Small intestine (tissue), 16 donors: Measurements from ENCODE around the gene NCOR2. TPM values are rescaled to one million over a fixed set of nuclear protein-coding genes. Genes with fewer than 3 reads are reported as not detected.

Experiments used
- DNase-seq, 2 donors: peaks; one replicate each; pipeline versions ENCODE4 v3.0.0 to v3.0.0-alpha.2; 2013
- FAIRE-seq: peaks from 2 replicates; lab custom pipeline; 2012; peaks lifted over from hg19 to GRCh38; lab: Jason Lieb, UNC
- H3K27ac ChIP-seq, 3 donors: one replicate each; pipeline ENCODE4 v1.5.1; 2013; ENCODE audit warnings: low read length in 2 of 3, mild to moderate bottlenecking in 2 of 3, control low read depth in 1 of 3, inconsistent platforms in 1 of 3, low read depth in 1 of 3, moderate library complexity in 1 of 3
- H3K27me3 ChIP-seq, 3 donors: one replicate each; pipeline ENCODE4 v1.6.1; 2013; ENCODE audit warnings: low read length in 3 of 3, inconsistent platforms in 1 of 3; ENCODE audit not compliant: control insufficient read depth in 3 of 3, insufficient read depth in 3 of 3
- H3K36me3 ChIP-seq, 3 donors: one replicate each; pipeline ENCODE4 v1.6.1; 2013; ENCODE audit warnings: low read length in 3 of 3, inconsistent platforms in 1 of 3, low read depth in 1 of 3, mild to moderate bottlenecking in 1 of 3, moderate library complexity in 1 of 3; ENCODE audit not compliant: control insufficient read depth in 3 of 3, insufficient read depth in 2 of 3
- H3K4me1 ChIP-seq, 3 donors: one replicate each; pipeline ENCODE4 v1.6.1; 2013; ENCODE audit warnings: low read length in 2 of 3, inconsistent platforms in 1 of 3, low read depth in 1 of 3, mild to moderate bottlenecking in 1 of 3, moderate library complexity in 1 of 3; ENCODE audit not compliant: control insufficient read depth in 3 of 3, insufficient read depth in 2 of 3
- H3K4me3 ChIP-seq, 3 donors: one replicate each; pipeline ENCODE4 v1.5.1; 2013; ENCODE audit warnings: low read length in 3 of 3, control low read depth in 1 of 3, inconsistent platforms in 1 of 3, low read depth in 1 of 3, mild to moderate bottlenecking in 1 of 3, moderate library complexity in 1 of 3
- H3K9me3 ChIP-seq, 2 donors: one replicate each; pipeline ENCODE4 v1.6.1; 2013; ENCODE audit warnings: low read depth in 1 of 2, low read length in 1 of 2; ENCODE audit not compliant: control insufficient read depth in 2 of 2, insufficient read depth in 1 of 2
- WGBS, 3 donors: extraction: QIAGEN DNeasy Blood & Tissue Kit; methylation state at CpG; one replicate each; pipeline ENCODE4 v1.1.7; 2013; 5-methylcytosine and 5-hydroxymethylcytosine counted together
- long read RNA-seq, 10 donors: transcript quantifications; one replicate each; lab custom pipeline, GENCODE V29; 2026
- polyA plus RNA-seq, 4 donors: library from polyadenylated mRNA; stranded (reverse) in 3 of 4; unstranded in 1 of 4; fragments of 200-250 nt in 3 of 4; fragments of 120-200 nt in 1 of 4; gene quantifications; one replicate each; pipeline versions ENCODE4 v1.2.1 to v1.2.3, GENCODE V29; 2013
- donor health status: healthy with polysubstance abuse.
- donor health status: control.
- donor health status: control.
- donor health status: Bipolar disorder and iron deficiency.
- donor health status: healthy.

The NCOR2 gene
- polyA plus RNA-seq = 10 to 100 TPM; 26.2 to 85.9 (median 40.2) TPM
- long read RNA-seq, donor 1, partial matches to known transcripts = 25 of 29 reads
- long read RNA-seq, donor 1, other reads (novel, unspliced or antisense) = 0 of 29 reads
- long read RNA-seq, donor 2, partial matches to known transcripts = 8 of 9 reads
- long read RNA-seq, donor 2, other reads (novel, unspliced or antisense) = 0 of 9 reads
- long read RNA-seq, donor 3, partial matches to known transcripts = 6 of 10 reads
- long read RNA-seq, donor 3, other reads (novel, unspliced or antisense) = 0 of 10 reads
- long read RNA-seq, donor 4 = 0 reads
- long read RNA-seq, donor 5, partial matches to known transcripts = 0 of 2 reads
- long read RNA-seq, donor 5, other reads (novel, unspliced or antisense) = 0 of 2 reads
- long read RNA-seq, donor 6, partial matches to known transcripts = 0 of 1 reads
- long read RNA-seq, donor 6, other reads (novel, unspliced or antisense) = 0 of 1 reads
- long read RNA-seq, donor 7 = 0 reads
- long read RNA-seq, donor 8 = 0 reads
- long read RNA-seq, donor 9, partial matches to known transcripts = 0 of 1 reads
- long read RNA-seq, donor 9, other reads (novel, unspliced or antisense) = 0 of 1 reads
- long read RNA-seq, donor 10, partial matches to known transcripts = 7 of 15 reads
- long read RNA-seq, donor 10, other reads (novel, unspliced or antisense) = 0 of 15 reads

- 0 to 2% (median 1%) methylated on average over 12 to 102 of the region's 106 CpGs for WGBS, 3 donors
- no peak for FAIRE-seq
- DNase-seq = peak in 1 of 2 donors; percentile 76
- Histone ChIP-seq H3K36me3 (peaks cover 0 to 13% (median 0%) of the 10 kb centered on the region in 3 donors), H3K4me3 (peak within 1 kb of the TSS; percentile 85 to 97 (median 95)), H3K9me3 (no peaks in the 10 kb centered on the region), H3K4me1 (peaks cover 5 to 17% (median 15%) of the 10 kb centered on the region in 3 donors), H3K27me3 (no peaks in the 10 kb centered on the region), H3K27ac (peak within 1 kb of the TSS; percentile 91 to 96 (median 93))
Measured at GRCh38 chr12:124566997-124567672, at the start of gene NCOR2. NCOR2 (minus strand) TSS chr12:124567612; CDS start chr12:124495251, 72,361 bp downstream.

DNA sequence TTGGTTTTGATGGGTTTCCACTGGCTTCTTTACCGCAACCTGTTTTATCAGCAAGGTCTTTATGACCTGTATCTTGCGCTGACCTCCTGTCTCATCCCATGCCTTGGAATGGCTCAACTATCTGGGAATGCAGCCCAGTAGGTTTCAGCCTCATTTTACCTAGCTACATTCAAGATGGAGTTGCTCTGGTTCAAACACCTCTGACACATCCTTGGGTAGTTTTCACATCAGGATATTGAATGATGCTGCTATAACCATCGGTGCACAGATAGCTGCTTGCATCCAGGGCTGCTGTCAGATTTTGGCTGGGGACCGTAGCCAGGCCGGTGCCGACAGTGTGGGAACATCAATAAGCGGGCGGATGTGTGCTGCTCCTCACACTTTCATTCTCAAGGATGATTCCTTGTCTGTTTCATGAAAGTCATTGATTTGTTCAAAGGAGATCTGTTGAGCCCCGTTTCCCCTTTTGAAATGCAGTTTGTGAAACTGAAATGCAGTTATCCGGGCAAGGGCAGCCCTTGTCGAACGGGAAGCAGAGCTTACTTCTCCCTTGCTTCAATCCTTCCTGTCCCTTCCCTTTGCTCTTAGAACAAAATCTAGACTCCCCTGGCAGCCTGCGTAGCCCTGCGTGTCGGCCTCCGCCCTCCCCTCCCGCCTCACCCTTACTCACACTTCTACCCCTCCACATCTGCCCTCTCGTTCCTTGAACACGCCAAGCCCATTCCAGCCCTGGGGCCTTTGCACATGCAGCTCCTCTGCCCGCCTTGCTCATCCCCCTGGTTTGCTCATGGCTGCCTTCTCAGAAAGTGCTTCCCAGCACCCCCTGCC is 49.2 kb upstream of the NCOR2 start:
- no peak overlapping the region for H3K4me3 ChIP-seq
- peaks cover 0 to 17% of the 10 kb centered on the region in 2 donors for H3K9me3 ChIP-seq
- no peaks in the 10 kb centered on the region for H3K27me3 ChIP-seq
- no peaks in the 10 kb centered on the region for H3K36me3 ChIP-seq
- DNase-seq (no peak), FAIRE-seq (no peak)
- 71 to 77% (median 71%) methylated on average over 20 of the region's 20 CpGs for WGBS, 3 donors
- no peak overlapping the region for H3K27ac ChIP-seq
- H3K4me1 ChIP-seq = peaks cover 0 to 2% (median 0%) of the 10 kb centered on the region in 3 donors

DNA sequence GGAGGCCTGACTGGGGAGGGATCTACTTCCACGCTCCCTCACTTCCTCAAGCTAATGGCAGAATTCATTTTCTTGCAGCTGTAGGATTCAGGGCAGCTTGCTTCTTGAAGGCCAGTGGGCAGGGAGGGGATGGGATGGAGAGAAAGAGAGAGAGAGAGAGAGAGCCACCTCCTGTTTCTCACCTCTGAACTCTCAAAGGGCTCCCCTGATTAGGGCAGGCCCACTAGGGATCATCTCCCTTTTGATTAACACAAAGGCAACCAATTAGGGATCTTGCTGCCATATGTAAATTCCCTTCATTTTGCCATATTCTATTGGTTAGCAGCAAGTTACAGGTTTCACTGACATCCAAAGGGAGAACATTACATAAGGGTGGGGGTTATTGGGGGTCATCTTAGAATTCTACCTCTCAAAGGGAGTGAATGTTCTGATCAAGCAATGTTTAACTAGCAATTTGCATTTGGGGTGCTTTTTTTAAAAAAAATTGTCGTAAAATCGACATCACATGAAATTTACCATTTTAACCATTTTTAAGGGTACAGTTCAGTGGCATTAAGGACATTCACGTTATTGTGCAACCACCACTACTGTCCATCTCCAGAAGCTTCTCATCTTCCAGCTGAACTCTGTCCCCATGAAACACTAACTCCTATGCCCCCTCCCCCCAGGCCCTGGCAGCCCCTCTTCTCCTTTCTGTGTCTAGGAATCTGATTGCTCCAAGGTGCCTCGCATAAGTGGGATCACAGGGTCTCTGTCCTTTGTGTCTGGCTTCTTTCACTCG is 47.3 kb upstream of the NCOR2 start:
- Histone ChIP-seq H3K9me3 (peaks cover 0 to 17% of the 10 kb centered on the region in 2 donors), H3K4me3 (no peak overlapping the region), H3K27me3 (no peaks in the 10 kb centered on the region), H3K36me3 (no peaks in the 10 kb centered on the region), H3K4me1 (peaks cover 0 to 4% (median 0%) of the 10 kb centered on the region in 3 donors), H3K27ac (no peak overlapping the region)
- DNase-seq (no peak), FAIRE-seq (no peak)
- WGBS, 3 donors = 89 to 92% (median 91%) methylated on average over 6 of the region's 6 CpGs

DNA sequence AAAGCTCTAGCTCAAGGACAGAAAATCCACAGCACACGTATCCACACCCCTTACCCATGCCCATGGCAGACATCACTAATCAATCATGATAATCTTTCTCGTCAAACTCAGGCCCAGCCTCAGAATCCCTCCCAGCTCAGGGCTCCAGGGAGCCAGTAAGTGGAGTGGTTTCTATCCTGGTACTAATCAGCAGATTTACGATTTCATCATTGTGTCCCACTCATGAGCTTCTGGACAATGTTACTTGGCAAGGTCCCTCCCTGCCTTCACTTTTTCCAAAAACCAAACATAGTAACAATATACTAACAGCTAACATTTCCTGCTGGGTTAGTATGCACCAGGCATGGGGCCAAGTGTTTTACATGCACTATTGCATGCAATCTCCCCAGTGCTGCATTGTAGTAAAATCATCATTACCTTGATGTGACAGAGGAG is 45.8 kb upstream of the NCOR2 start:
- H3K4me3 ChIP-seq = no peak overlapping the region
- peaks cover 0 to 17% of the 10 kb centered on the region in 2 donors for H3K9me3 ChIP-seq
- H3K36me3 ChIP-seq = no peaks in the 10 kb centered on the region
- peak overlapping the region in 1 of 3 donors; percentile 11 for H3K27ac ChIP-seq
- no peak for DNase-seq
- WGBS, 3 donors = 49 to 65% (median 58%) methylated on average over 3 of the region's 3 CpGs
- peaks cover 0 to 20% (median 9%) of the 10 kb centered on the region in 3 donors for H3K4me1 ChIP-seq
- FAIRE-seq = no peak
- H3K27me3 ChIP-seq = no peaks in the 10 kb centered on the region

DNA sequence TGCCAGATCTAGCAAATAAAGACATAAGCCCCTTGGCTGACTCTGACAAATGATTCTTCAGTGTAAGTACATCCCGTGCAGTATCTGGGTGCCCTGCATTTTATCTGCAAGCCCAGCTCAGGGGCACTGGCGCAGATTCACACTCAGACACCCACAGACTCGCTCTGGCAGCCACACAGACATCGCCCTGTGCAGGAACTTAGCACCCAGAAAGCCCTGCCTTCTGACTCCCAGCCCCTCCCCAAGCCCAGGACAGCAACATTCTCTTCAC is 44.9 kb upstream of the NCOR2 start:
- Histone ChIP-seq H3K4me1 (peaks cover 0 to 26% (median 11%) of the 10 kb centered on the region in 3 donors), H3K9me3 (peaks cover 0 to 17% of the 10 kb centered on the region in 2 donors), H3K4me3 (no peak overlapping the region), H3K27ac (no peak overlapping the region), H3K36me3 (no peaks in the 10 kb centered on the region), H3K27me3 (no peaks in the 10 kb centered on the region)
- 79 to 87% (median 79%) methylated on average over 4 of the region's 4 CpGs for WGBS, 3 donors
- DNase-seq (no peak), FAIRE-seq (no peak)

GRCh38 chr12:124611559-124612409 is 44.4 kb upstream of the NCOR2 start:
- H3K27me3 ChIP-seq = no peaks in the 10 kb centered on the region
- WGBS, 3 donors = 85 to 92% (median 88%) methylated on average over 14 to 15 of the region's 15 CpGs
- peaks cover 0 to 26% (median 11%) of the 10 kb centered on the region in 3 donors for H3K4me1 ChIP-seq
- no peak overlapping the region for H3K4me3 ChIP-seq
- H3K9me3 ChIP-seq = peaks cover 0 to 17% of the 10 kb centered on the region in 2 donors
- no peak for FAIRE-seq
- no peaks in the 10 kb centered on the region for H3K36me3 ChIP-seq
- H3K27ac ChIP-seq = no peak overlapping the region
- DNase-seq = no peak
